Measurements from ENCODE around the gene RUSC2.

Gene RUSC2

GRCh38 chr9:35508069-35508468, 18.2 kb downstream of the RUSC2 start:
- no peak overlapping the region for H3K4ac ChIP-seq (ENCODE audit: low read length)
- DNase-seq (ENCODE audit: low spot score), result no peak

GRCh38 chr9:35510383-35510753, 20.5 kb downstream of the RUSC2 start:
- Histone ChIP-seq H2AFZ (ENCODE audit: low read length) (no peak overlapping the region), H3K18ac (ENCODE audit: low read length) (no peak overlapping the region), H3K9me3 (replicated peaks in 1 of 2; ENCODE audit: control insufficient read depth in 2 of 2, insufficient read depth in 1 of 2, low read depth in 1 of 2, low read length in 2 of 2) (no peaks in the 10 kb centered on the region), H3K14ac (ENCODE audit: low read length) (no peak overlapping the region), H3K27ac (replicated peaks; ENCODE audit: low read length) (no peak overlapping the region), H3K23ac (ENCODE audit: low read depth, low read length, poor library complexity) (no peak overlapping the region), H2BK5ac (ENCODE audit: low read length) (no peak overlapping the region), H2BK15ac (ENCODE audit: low read length) (no peak overlapping the region), H3K4me3 (ENCODE audit: low read length in 2 of 2) (no peak overlapping the region), H3K36me3 (replicated peaks in 1 of 2; ENCODE audit: control insufficient read depth in 2 of 2, insufficient read depth in 2 of 2, low read length in 2 of 2) (no peaks in the 10 kb centered on the region), H2BK12ac (ENCODE audit: low read length) (no peak overlapping the region), H4K8ac (ENCODE audit: low read depth, low read length) (no peak overlapping the region), H3K4ac (ENCODE audit: low read length) (no peak overlapping the region), H3K4me2 (ENCODE audit: insufficient read depth, low read length, poor library complexity, severe bottlenecking) (no peak overlapping the region), H3K4me1 (ENCODE audit: control insufficient read depth in 2 of 2, insufficient read depth in 1 of 2, low read depth in 1 of 2, low read length in 2 of 2) (peaks cover 0 to 9% of the 10 kb centered on the region in 2 donors), H3K27me3 (ENCODE audit: control insufficient read depth in 3 of 3, insufficient read depth in 3 of 3, low read depth in 1 of 3, low read length in 3 of 3) (no peaks in the 10 kb centered on the region), H3K9ac (ENCODE audit: low read depth, low read length, poor library complexity) (no peak overlapping the region), H2BK120ac (ENCODE audit: low read depth, low read length) (no peak overlapping the region), H3K79me1 (ENCODE audit: low read depth, low read length) (no peaks in the 10 kb centered on the region), H2AK5ac (ENCODE audit: low read depth, low read length) (no peak overlapping the region), H4K91ac (ENCODE audit: low read depth, low read length, poor library complexity) (no peak overlapping the region)
- DNase-seq (ENCODE audit: low spot score), result no peak
- WGBS, 2 donors (ENCODE audit: extremely low coverage in 2 of 2, insufficient read length in 2 of 2, insufficient replicate concordance in 1 of 2), result no CpG with 5 or more reads among the region's 3 CpGs

More at GRCh38 chr9:35508069-35508468, 18.2 kb downstream of the RUSC2 start:
- Histone ChIP-seq H4K8ac (ENCODE audit: low read depth, low read length) (no peak overlapping the region), H3K36me3 (replicated peaks in 1 of 2; ENCODE audit: control insufficient read depth in 2 of 2, insufficient read depth in 2 of 2, low read length in 2 of 2) (no peaks in the 10 kb centered on the region), H4K91ac (ENCODE audit: low read depth, low read length, poor library complexity) (no peak overlapping the region), H2BK15ac (ENCODE audit: low read length) (no peak overlapping the region), H3K9ac (ENCODE audit: low read depth, low read length, poor library complexity) (no peak overlapping the region), H2BK12ac (ENCODE audit: low read length) (no peak overlapping the region), H2AK5ac (ENCODE audit: low read depth, low read length) (no peak overlapping the region), H3K4me2 (ENCODE audit: insufficient read depth, low read length, poor library complexity, severe bottlenecking) (no peak overlapping the region), H2BK5ac (ENCODE audit: low read length) (no peak overlapping the region), H3K27ac (replicated peaks; ENCODE audit: low read length) (no peak overlapping the region), H3K9me3 (replicated peaks in 1 of 2; ENCODE audit: control insufficient read depth in 2 of 2, insufficient read depth in 1 of 2, low read depth in 1 of 2, low read length in 2 of 2) (no peaks in the 10 kb centered on the region), H3K27me3 (ENCODE audit: control insufficient read depth in 3 of 3, insufficient read depth in 3 of 3, low read depth in 1 of 3, low read length in 3 of 3) (no peaks in the 10 kb centered on the region), H2BK120ac (ENCODE audit: low read depth, low read length) (no peak overlapping the region), H3K23ac (ENCODE audit: low read depth, low read length, poor library complexity) (no peak overlapping the region), H3K4me3 (ENCODE audit: low read length in 2 of 2) (no peak overlapping the region), H3K14ac (ENCODE audit: low read length) (no peak overlapping the region), H3K79me1 (ENCODE audit: low read depth, low read length) (no peaks in the 10 kb centered on the region), H3K4me1 (ENCODE audit: control insufficient read depth in 2 of 2, insufficient read depth in 1 of 2, low read depth in 1 of 2, low read length in 2 of 2) (peaks cover 0 to 9% of the 10 kb centered on the region in 2 donors), H2AFZ (ENCODE audit: low read length) (no peak overlapping the region), H3K18ac (ENCODE audit: low read length) (no peak overlapping the region)
- WGBS, 2 donors (ENCODE audit: extremely low coverage in 2 of 2, insufficient read length in 2 of 2, insufficient replicate concordance in 1 of 2), result no CpG with 5 or more reads among the region's 3 CpGs

GRCh38 chr9:35510754-35511428, 21.0 kb downstream of the RUSC2 start:
- peaks cover 0 to 9% of the 10 kb centered on the region in 2 donors for H3K4me1 ChIP-seq (ENCODE audit: control insufficient read depth in 2 of 2, insufficient read depth in 1 of 2, low read depth in 1 of 2, low read length in 2 of 2)
- H4K91ac ChIP-seq (ENCODE audit: low read depth, low read length, poor library complexity), result no peak overlapping the region
- no peaks in the 10 kb centered on the region for H3K27me3 ChIP-seq (ENCODE audit: control insufficient read depth in 3 of 3, insufficient read depth in 3 of 3, low read depth in 1 of 3, low read length in 3 of 3)
- H2BK120ac ChIP-seq (ENCODE audit: low read depth, low read length), result no peak overlapping the region
- no peak overlapping the region for H2BK15ac ChIP-seq (ENCODE audit: low read length)
- H3K36me3 ChIP-seq (replicated peaks in 1 of 2; ENCODE audit: control insufficient read depth in 2 of 2, insufficient read depth in 2 of 2, low read length in 2 of 2), result no peaks in the 10 kb centered on the region
- H3K27ac ChIP-seq (replicated peaks; ENCODE audit: low read length), result no peak overlapping the region
- DNase-seq (ENCODE audit: low spot score), result no peak
- H3K23ac ChIP-seq (ENCODE audit: low read depth, low read length, poor library complexity), result no peak overlapping the region
- WGBS, 2 donors (ENCODE audit: extremely low coverage in 2 of 2, insufficient read length in 2 of 2, insufficient replicate concordance in 1 of 2), result no CpG with 5 or more reads among the region's 3 CpGs
- H3K18ac ChIP-seq (ENCODE audit: low read length), result no peak overlapping the region
- H3K4ac ChIP-seq (ENCODE audit: low read length), result no peak overlapping the region
- no peaks in the 10 kb centered on the region for H3K9me3 ChIP-seq (replicated peaks in 1 of 2; ENCODE audit: control insufficient read depth in 2 of 2, insufficient read depth in 1 of 2, low read depth in 1 of 2, low read length in 2 of 2)
- H2BK12ac ChIP-seq (ENCODE audit: low read length), result no peak overlapping the region
- no peak overlapping the region for H2AFZ ChIP-seq (ENCODE audit: low read length)
- H3K4me2 ChIP-seq (ENCODE audit: insufficient read depth, low read length, poor library complexity, severe bottlenecking), result no peak overlapping the region
- H3K4me3 ChIP-seq (ENCODE audit: low read length in 2 of 2), result no peak overlapping the region
- no peak overlapping the region for H3K14ac ChIP-seq (ENCODE audit: low read length)
- no peak overlapping the region for H3K9ac ChIP-seq (ENCODE audit: low read depth, low read length, poor library complexity)
- no peak overlapping the region for H4K8ac ChIP-seq (ENCODE audit: low read depth, low read length)
- H3K79me1 ChIP-seq (ENCODE audit: low read depth, low read length), result no peaks in the 10 kb centered on the region
- H2BK5ac ChIP-seq (ENCODE audit: low read length), result no peak overlapping the region
- H2AK5ac ChIP-seq (ENCODE audit: low read depth, low read length), result no peak overlapping the region

- Histone ChIP-seq H3K4me1 (ENCODE audit: control insufficient read depth in 2 of 2, insufficient read depth in 1 of 2, low read depth in 1 of 2, low read length in 2 of 2) (peaks cover under 1 to 10% of the 10 kb centered on the region in 2 donors), H3K23ac (ENCODE audit: low read depth, low read length, poor library complexity) (no peak overlapping the region), H2BK15ac (ENCODE audit: low read length) (no peak overlapping the region), H4K91ac (ENCODE audit: low read depth, low read length, poor library complexity) (no peak overlapping the region), H3K79me1 (ENCODE audit: low read depth, low read length) (no peaks in the 10 kb centered on the region), H2BK5ac (ENCODE audit: low read length) (no peak overlapping the region), H3K36me3 (replicated peaks in 1 of 2; ENCODE audit: control insufficient read depth in 2 of 2, insufficient read depth in 2 of 2, low read length in 2 of 2) (no peaks in the 10 kb centered on the region), H2BK120ac (ENCODE audit: low read depth, low read length) (no peak overlapping the region), H3K4me2 (ENCODE audit: insufficient read depth, low read length, poor library complexity, severe bottlenecking) (no peak overlapping the region), H3K27me3 (ENCODE audit: control insufficient read depth in 3 of 3, insufficient read depth in 3 of 3, low read depth in 1 of 3, low read length in 3 of 3) (no peaks in the 10 kb centered on the region), H2BK12ac (ENCODE audit: low read length) (no peak overlapping the region), H3K4ac (ENCODE audit: low read length) (no peak overlapping the region), H3K18ac (ENCODE audit: low read length) (no peak overlapping the region), H3K4me3 (ENCODE audit: low read length in 2 of 2) (no peak overlapping the region), H3K27ac (replicated peaks; ENCODE audit: low read length) (no peak overlapping the region), H2AFZ (ENCODE audit: low read length) (no peak overlapping the region), H3K9me3 (replicated peaks in 1 of 2; ENCODE audit: control insufficient read depth in 2 of 2, insufficient read depth in 1 of 2, low read depth in 1 of 2, low read length in 2 of 2) (no peaks in the 10 kb centered on the region), H3K9ac (ENCODE audit: low read depth, low read length, poor library complexity) (no peak overlapping the region), H4K8ac (ENCODE audit: low read depth, low read length) (no peak overlapping the region), H3K14ac (ENCODE audit: low read length) (no peak overlapping the region), H2AK5ac (ENCODE audit: low read depth, low read length) (no peak overlapping the region)
- no CpG with 5 or more reads among the region's 1 CpG for WGBS, 2 donors (ENCODE audit: extremely low coverage in 2 of 2, insufficient read length in 2 of 2, insufficient replicate concordance in 1 of 2)
- DNase-seq (ENCODE audit: low spot score), result no peak
Measured at GRCh38 chr9:35511453-35511852, 21.5 kb downstream of the RUSC2 start.

Measured in neuronal stem cell (in vitro differentiated cells).